Ovary (tissue), 3 donors: ENCODE measurements around the gene MDC1.

ENCODE experiments used
- CTCF ChIP-seq, 3 donors: fragments of 450-650 bp in 2 of 3; fragments of 200-600 bp in 1 of 3; IDR thresholded peaks; one replicate each; pipeline versions ENCODE4 v1.5.1 to v1.8.0; 2016 to 2022; ENCODE audit warnings: antibody characterized with exemption in 3 of 3, mild to moderate bottlenecking in 1 of 3
- EP300 ChIP-seq: sonication (generic); formaldehyde crosslinking; IDR thresholded peaks from one replicate; pipeline ENCODE4 v1.6.1; 2017; ENCODE audit warnings: antibody characterized with exemption
- POLR2A ChIP-seq: fragments of 450-650 bp; IDR thresholded peaks from one replicate; pipeline ENCODE4 v1.6.1; 2017; ENCODE audit warnings: antibody characterized with exemption, mild to moderate bottlenecking, moderate library complexity
- donor health status: DM: no; HTN: no; CAD: no.

GRCh38 chr6:30724906-30725667 is 8.0 kb upstream of the MDC1 start:
- TF ChIP-seq EP300 (no peak), POLR2A (no peak), CTCF (IDR thresholded peaks at IDR 0.05) (no peak)
